HEK293 (cell line): ENCODE results near the gene RYR2.

Experiments used
- CTCF ChIA-PET: fragments of 350-600 bp; formaldehyde crosslinking; extraction: SDS; loops from one replicate; lab custom pipeline; 2021; ENCODE audit warnings: antibody characterized with exemption; lab: Yijun Ruan, JAX
- POLR2A ChIA-PET: fragments of 300-600 bp; formaldehyde crosslinking; extraction: SDS; loops from one replicate; lab custom pipeline; 2020; ENCODE audit warnings: antibody characterized with exemption, inconsistent platforms; lab: Yijun Ruan, JAX
- H3K27ac ChIP-seq: fragments of 200-500 bp; sonication (Bioruptor generic); 2 replicates; pipeline ENCODE4 v1.5.1; 2014; ENCODE audit warnings: low read depth, low read length, control low read depth, inconsistent platforms; ENCODE audit errors: extremely low read depth
- H3K36me3 ChIP-seq, 2 experiments: fragments of 200-500 bp in 1 of 2; sonication (Bioruptor generic) in 1 of 2; 1 replicate in 1 of 2; 2 replicates in 1 of 2; pipeline ENCODE4 v1.5.1; 2014 to 2017; ENCODE audit warnings: inconsistent platforms in 2 of 2, low read length in 2 of 2; ENCODE audit not compliant: control insufficient read depth in 2 of 2, insufficient read depth in 1 of 2
- H3K4me1 ChIP-seq: fragments of 200-500 bp; sonication (Bioruptor generic); 2 replicates; pipeline ENCODE4 v1.5.1; 2014; ENCODE audit warnings: mild to moderate bottlenecking, low read length, inconsistent platforms; ENCODE audit not compliant: control insufficient read depth, insufficient read depth
- H3K4me3 ChIP-seq: 2 replicates; pipeline ENCODE4 v1.5.1; 2011; ENCODE audit warnings: low read depth, mild to moderate bottlenecking, control low read depth, low read length, moderate library complexity
- H3K9me3 ChIP-seq: fragments of 200-500 bp; sonication (Bioruptor generic); 2 replicates; pipeline ENCODE4 v1.5.1; 2014; ENCODE audit warnings: low read depth, low read length, inconsistent platforms; ENCODE audit not compliant: control insufficient read depth, insufficient read depth
- BCL11B ChIP-seq: fragments of 450-650 bp; formaldehyde crosslinking; IDR thresholded peaks from 2 replicates; pipeline ENCODE4 v1.5.1; 2016; ENCODE audit warnings: low read depth, missing biosample characterization, missing genetic modification characterization
- SALL2 ChIP-seq: fragments of 450-650 bp; formaldehyde crosslinking; IDR thresholded peaks from 2 replicates; pipeline ENCODE4 v1.5.0; 2017; ENCODE audit warnings: missing biosample characterization, mild to moderate bottlenecking, missing genetic modification characterization, borderline replicate concordance
- SCRT2 ChIP-seq: fragments of 450-650 bp; formaldehyde crosslinking; IDR thresholded peaks from 2 replicates; pipeline ENCODE4 v1.5.1; 2016; ENCODE audit warnings: missing biosample characterization, missing genetic modification characterization
- TCF7L2 ChIP-seq: IDR thresholded peaks from 2 replicates; pipeline ENCODE4 v1.6.1; 2011; ENCODE audit warnings: low read depth, mild to moderate bottlenecking, inconsistent platforms, low read length, moderate library complexity, borderline replicate concordance
- ZBTB17 ChIP-seq: fragments of 450-650 bp; formaldehyde crosslinking; IDR thresholded peaks from 2 replicates; pipeline ENCODE4 v1.5.1; 2016; ENCODE audit warnings: missing biosample characterization, missing genetic modification characterization
- ZBTB8A ChIP-seq: fragments of 450-650 bp; formaldehyde crosslinking; IDR thresholded peaks from 2 replicates; pipeline ENCODE4 v1.5.1; 2016; ENCODE audit warnings: missing biosample characterization, missing genetic modification characterization
- ZFP37 ChIP-seq: fragments of 450-650 bp; formaldehyde crosslinking; IDR thresholded peaks from 2 replicates; pipeline ENCODE4 v1.5.1; 2016; ENCODE audit warnings: missing biosample characterization, missing genetic modification characterization
- ZFP41 ChIP-seq: fragments of 450-650 bp; formaldehyde crosslinking; IDR thresholded peaks from 2 replicates; pipeline ENCODE4 v1.5.1; 2016; ENCODE audit warnings: missing biosample characterization, missing genetic modification characterization, borderline replicate concordance
- ZNF121 ChIP-seq: fragments of 450-650 bp; formaldehyde crosslinking; IDR thresholded peaks from 2 replicates; pipeline ENCODE4 v1.5.1; 2016; ENCODE audit warnings: missing biosample characterization, missing genetic modification characterization
- ZNF184 ChIP-seq: fragments of 450-650 bp; IDR thresholded peaks from 2 replicates; pipeline ENCODE4 v1.5.1; 2018; ENCODE audit warnings: missing biosample characterization, mild to moderate bottlenecking, missing genetic modification characterization
- ZNF266 ChIP-seq: fragments of 450-650 bp; formaldehyde crosslinking; IDR thresholded peaks from 2 replicates; pipeline ENCODE4 v1.5.1; 2016; ENCODE audit warnings: missing biosample characterization, missing genetic modification characterization, low read depth
- ZNF311 ChIP-seq: fragments of 450-650 bp; formaldehyde crosslinking; IDR thresholded peaks from 2 replicates; pipeline ENCODE4 v1.5.1; 2017; ENCODE audit warnings: missing biosample characterization, missing genetic modification characterization, borderline replicate concordance
- ZNF549 ChIP-seq: fragments of 450-650 bp; IDR thresholded peaks from 2 replicates; pipeline ENCODE4 v1.5.1; 2018; ENCODE audit warnings: missing biosample characterization, missing genetic modification characterization, mild to moderate bottlenecking, inconsistent platforms, moderate library complexity
- ZNF629 ChIP-seq: fragments of 450-650 bp; formaldehyde crosslinking; IDR thresholded peaks from 2 replicates; pipeline ENCODE4 v1.5.1; 2017; ENCODE audit warnings: missing biosample characterization, missing genetic modification characterization
- ZNF660 ChIP-seq: fragments of 450-650 bp; IDR thresholded peaks from 2 replicates; pipeline ENCODE4 v1.5.1; 2018; ENCODE audit warnings: missing biosample characterization, mild to moderate bottlenecking, missing genetic modification characterization
- ZNF792 ChIP-seq: fragments of 450-650 bp; formaldehyde crosslinking; IDR thresholded peaks from 2 replicates; pipeline ENCODE4 v1.5.1; 2016; ENCODE audit warnings: missing biosample characterization, missing genetic modification characterization
- ZNF830 ChIP-seq: fragments of 450-650 bp; IDR thresholded peaks from 2 replicates; pipeline ENCODE4 v1.5.0; 2018; ENCODE audit warnings: missing biosample characterization, missing genetic modification characterization, low read depth, mild to moderate bottlenecking, moderate library complexity
- TF ChIP-seq, protein P1 (sequence below): fragments of 450-650 bp; formaldehyde crosslinking; conservative IDR thresholded peaks from 2 replicates; pipeline ENCODE4 v1.5.1; 2016; ENCODE audit warnings: low read depth, missing biosample characterization, missing genetic modification characterization
- TF ChIP-seq, protein P2 (sequence below): fragments of 450-650 bp; formaldehyde crosslinking; IDR thresholded peaks from 2 replicates; pipeline ENCODE4; 2016; ENCODE audit warnings: missing biosample characterization, missing genetic modification characterization

RYR2 gene

DNA sequence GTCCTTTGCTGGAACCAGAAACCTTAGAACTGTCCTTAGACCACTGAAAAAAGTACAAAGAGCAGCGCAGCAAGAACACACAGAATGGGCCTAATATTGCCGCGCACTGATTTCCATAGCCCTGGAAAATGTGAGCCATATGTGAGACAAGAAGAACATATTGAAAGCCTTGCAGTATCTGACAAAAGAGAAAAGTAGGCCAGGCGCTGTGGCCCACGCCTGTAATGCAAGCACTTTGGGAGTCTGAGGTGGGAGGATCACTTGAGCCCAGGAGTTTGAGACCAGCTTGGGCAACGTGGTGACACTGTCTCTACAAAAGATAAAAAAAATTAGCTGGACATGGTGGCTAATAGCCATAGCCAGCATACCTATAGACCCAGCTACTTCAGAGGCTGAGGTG lies 300.7 kb downstream of the RYR2 start:
- Histone ChIP-seq H3K9me3 (no peaks in the 10 kb centered on the region), H3K4me1 (no peaks in the 10 kb centered on the region), H3K27ac (no peak overlapping the region), H3K36me3 (no peaks in the 10 kb centered on the region), H3K4me3 (no peak overlapping the region)
- ChIA-PET POLR2A (no interaction called here), CTCF (interaction anchor here (0.6 kb wide), 1 partner anchor 280 kb away, joined by 3 read pairs; no protein-coding TSS in a partner anchor)
- TF ChIP-seq ZNF549 (no peak), SALL2 (tag by site-specific recombination) (no peak), TCF7L2 (no peak), ZFP37 (tag by site-specific recombination) (no peak), ZNF184 (no peak), SCRT2 (no peak), BCL11B (tag by site-specific recombination) (no peak), ZBTB8A (tag by site-specific recombination) (no peak), ZNF660 (tag by site-specific recombination) (no peak), ZNF311 (tag by site-specific recombination) (no peak)
- TF ChIP-seq, protein P1, sequence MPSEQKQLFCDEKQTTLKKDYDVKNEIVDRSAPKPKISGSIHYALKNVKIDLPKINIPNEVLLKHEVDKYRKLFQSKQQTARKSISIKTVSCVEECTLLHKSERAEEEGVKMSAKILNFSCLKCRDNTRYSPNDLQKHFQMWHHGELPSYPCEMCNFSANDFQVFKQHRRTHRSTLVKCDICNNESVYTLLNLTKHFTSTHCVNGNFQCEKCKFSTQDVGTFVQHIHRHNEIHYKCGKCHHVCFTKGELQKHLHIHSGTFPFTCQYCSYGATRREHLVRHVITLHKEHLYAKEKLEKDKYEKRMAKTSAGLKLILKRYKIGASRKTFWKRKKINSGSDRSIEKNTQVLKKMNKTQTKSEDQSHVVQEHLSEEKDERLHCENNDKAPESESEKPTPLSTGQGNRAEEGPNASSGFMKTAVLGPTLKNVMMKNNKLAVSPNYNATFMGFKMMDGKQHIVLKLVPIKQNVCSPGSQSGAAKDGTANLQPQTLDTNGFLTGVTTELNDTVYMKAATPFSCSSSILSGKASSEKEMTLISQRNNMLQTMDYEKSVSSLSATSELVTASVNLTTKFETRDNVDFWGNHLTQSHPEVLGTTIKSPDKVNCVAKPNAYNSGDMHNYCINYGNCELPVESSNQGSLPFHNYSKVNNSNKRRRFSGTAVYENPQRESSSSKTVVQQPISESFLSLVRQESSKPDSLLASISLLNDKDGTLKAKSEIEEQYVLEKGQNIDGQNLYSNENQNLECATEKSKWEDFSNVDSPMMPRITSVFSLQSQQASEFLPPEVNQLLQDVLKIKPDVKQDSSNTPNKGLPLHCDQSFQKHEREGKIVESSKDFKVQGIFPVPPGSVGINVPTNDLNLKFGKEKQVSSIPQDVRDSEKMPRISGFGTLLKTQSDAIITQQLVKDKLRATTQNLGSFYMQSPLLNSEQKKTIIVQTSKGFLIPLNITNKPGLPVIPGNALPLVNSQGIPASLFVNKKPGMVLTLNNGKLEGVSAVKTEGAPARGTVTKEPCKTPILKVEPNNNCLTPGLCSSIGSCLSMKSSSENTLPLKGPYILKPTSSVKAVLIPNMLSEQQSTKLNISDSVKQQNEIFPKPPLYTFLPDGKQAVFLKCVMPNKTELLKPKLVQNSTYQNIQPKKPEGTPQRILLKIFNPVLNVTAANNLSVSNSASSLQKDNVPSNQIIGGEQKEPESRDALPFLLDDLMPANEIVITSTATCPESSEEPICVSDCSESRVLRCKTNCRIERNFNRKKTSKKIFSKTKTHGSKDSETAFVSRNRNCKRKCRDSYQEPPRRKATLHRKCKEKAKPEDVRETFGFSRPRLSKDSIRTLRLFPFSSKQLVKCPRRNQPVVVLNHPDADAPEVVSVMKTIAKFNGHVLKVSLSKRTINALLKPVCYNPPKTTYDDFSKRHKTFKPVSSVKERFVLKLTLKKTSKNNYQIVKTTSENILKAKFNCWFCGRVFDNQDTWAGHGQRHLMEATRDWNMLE (tag by site-specific recombination) = no peak
- TF ChIP-seq, protein P2, sequence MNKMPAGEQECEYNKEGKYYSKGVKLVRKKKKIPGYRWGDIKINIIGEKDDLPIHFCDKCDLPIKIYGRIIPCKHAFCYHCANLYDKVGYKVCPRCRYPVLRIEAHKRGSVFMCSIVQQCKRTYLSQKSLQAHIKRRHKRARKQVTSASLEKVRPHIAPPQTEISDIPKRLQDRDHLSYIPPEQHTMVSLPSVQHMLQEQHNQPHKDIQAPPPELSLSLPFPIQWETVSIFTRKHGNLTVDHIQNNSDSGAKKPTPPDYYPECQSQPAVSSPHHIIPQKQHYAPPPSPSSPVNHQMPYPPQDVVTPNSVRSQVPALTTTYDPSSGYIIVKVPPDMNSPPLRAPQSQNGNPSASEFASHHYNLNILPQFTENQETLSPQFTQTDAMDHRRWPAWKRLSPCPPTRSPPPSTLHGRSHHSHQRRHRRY = no peak

DNA sequence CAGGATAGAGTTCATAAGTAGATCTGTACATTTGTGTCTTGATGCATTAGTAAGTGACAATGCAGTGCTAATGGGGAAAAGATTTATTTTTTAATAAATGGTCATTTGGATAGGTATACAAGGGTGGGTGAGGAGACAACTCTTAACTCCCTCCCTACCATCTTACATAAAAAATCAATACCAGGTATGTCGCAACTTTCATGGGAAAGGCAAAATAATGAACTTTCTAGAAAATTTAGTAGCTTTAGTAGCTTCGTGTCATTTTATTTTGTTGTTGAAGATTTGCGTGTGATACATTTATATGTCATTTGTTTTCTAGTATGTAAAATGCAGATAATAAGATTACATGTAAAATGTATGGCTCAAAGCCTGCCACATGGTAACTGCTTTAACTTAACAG lies 310.8 kb downstream of the RYR2 start:
- no peaks in the 10 kb centered on the region for H3K9me3 ChIP-seq
- TF ChIP-seq ZNF830 = no peak
- no peak for TF ChIP-seq ZNF629
- TF ChIP-seq ZNF792 (tag by site-specific recombination) = no peak
- no peak for TF ChIP-seq ZNF266 (tag by site-specific recombination)
- TF ChIP-seq ZBTB17 (tag by site-specific recombination) = no peak
- TF ChIP-seq ZFP41 (tag by site-specific recombination) = no peak
- no peak for TF ChIP-seq ZNF121
- CTCF ChIA-PET = interaction anchor here (1.0 kb wide), 1 partner anchor 81 kb away, joined by 3 read pairs; no protein-coding TSS in a partner anchor
- H3K4me3 ChIP-seq = no peak overlapping the region
- H3K36me3 ChIP-seq = no peaks in the 10 kb centered on the region
- POLR2A ChIA-PET = interaction anchor here (0.7 kb wide), 1 partner anchor 297 kb away, joined by 3 read pairs; no protein-coding TSS in a partner anchor
- H3K4me1 ChIP-seq = no peaks in the 10 kb centered on the region
- no peak overlapping the region for H3K27ac ChIP-seq
